Spleen (tissue), 7 donors: ENCODE measurements around the gene STRA8.

Experiments
- POLR2AphosphoS5 ChIP-seq, 3 donors: sonication (generic); formaldehyde crosslinking; IDR thresholded peaks; one replicate each; pipeline ENCODE4 v1.5.1; 2017; ENCODE audit warnings: antibody characterized with exemption in 3 of 3
- TF ChIP-seq, protein P1 (sequence below), 11 experiments: fragments of 200-600 bp in 7 of 11; fragments of 450-650 bp in 4 of 11; sonication (generic) in 4 of 11; IDR thresholded peaks in 8 of 11; conservative IDR thresholded peaks in 3 of 11; 1 replicate in 7 of 11; 2 replicates in 4 of 11; pipeline versions ENCODE4 v1.4.0 to v1.8.0; 2016 to 2021; ENCODE audit warnings: antibody characterized with exemption in 11 of 11, inconsistent platforms in 4 of 11, mild to moderate bottlenecking in 1 of 11
- donor health status: DM: no; HTN: no; CAD: no; lungs with moderate emphysema.
- donor health status: DM: no; HTN: no; CAD: no.
- donor health status: DM: no; HTN: no; CAD: no.

DNA sequence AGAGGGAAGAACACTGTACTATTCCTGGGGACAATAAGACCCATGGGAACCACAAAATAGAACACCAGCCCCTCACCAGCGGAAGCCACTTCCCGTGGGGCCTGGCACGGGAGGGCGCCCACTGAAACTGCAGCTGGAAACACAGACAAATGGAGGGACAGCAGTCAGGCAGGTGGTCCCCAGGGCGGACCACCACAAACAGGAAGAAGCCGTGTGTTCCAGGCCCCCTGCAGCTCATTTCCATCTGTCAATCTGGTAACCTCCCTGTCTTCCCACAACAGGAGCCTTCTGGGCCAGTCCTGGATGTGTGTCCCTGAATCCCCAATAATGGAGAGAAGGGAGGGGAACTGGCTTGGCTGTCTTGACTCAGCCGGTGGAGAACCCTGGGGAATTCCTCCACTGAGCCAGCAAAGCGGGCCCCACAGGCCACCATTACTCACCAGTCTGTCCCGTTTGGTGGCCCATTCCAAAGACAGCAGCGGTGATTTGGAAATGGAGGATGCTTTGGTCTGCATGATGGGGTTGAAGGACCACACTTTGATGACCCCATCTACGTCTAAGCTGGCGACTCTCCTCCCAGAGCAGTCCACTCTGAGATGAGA lies 39.0 kb upstream of the STRA8 start:
- no peak for TF ChIP-seq POLR2AphosphoS5 (IDR thresholded peaks at IDR 0.05)
- TF ChIP-seq, protein P1, sequence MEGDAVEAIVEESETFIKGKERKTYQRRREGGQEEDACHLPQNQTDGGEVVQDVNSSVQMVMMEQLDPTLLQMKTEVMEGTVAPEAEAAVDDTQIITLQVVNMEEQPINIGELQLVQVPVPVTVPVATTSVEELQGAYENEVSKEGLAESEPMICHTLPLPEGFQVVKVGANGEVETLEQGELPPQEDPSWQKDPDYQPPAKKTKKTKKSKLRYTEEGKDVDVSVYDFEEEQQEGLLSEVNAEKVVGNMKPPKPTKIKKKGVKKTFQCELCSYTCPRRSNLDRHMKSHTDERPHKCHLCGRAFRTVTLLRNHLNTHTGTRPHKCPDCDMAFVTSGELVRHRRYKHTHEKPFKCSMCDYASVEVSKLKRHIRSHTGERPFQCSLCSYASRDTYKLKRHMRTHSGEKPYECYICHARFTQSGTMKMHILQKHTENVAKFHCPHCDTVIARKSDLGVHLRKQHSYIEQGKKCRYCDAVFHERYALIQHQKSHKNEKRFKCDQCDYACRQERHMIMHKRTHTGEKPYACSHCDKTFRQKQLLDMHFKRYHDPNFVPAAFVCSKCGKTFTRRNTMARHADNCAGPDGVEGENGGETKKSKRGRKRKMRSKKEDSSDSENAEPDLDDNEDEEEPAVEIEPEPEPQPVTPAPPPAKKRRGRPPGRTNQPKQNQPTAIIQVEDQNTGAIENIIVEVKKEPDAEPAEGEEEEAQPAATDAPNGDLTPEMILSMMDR (IDR thresholded peaks at IDR 0.05 in 8 of 11, conservative IDR thresholded peaks at IDR 0.05 in 3 of 11) = no peak
